ENCODE measurements around the gene EZH1.

Gene EZH1

GRCh38 chr17:42709561-42709960, 35.3 kb downstream of the EZH1 start:
- H3K27me3 ChIP-seq (replicated peaks) = no peaks in the 10 kb centered on the region
- no peak overlapping the region for H3K4me3 ChIP-seq (ENCODE audit: low read depth, low read length)
- H3K27ac ChIP-seq = no peak overlapping the region
- no peak for TF ChIP-seq CTCF (IDR thresholded peaks at IDR 0.05; ENCODE audit: low read depth, low read length, missing control alignments)
- DNase-seq = no peak
- in situ Hi-C loops (cut with HindIII; ENCODE audit: low pct_ligation_motif_present, low sequenced_read_pairs) = no loop called here
- H3K36me3 ChIP-seq (replicated peaks) = peaks cover 53% of the 10 kb centered on the region

- peaks cover 62% of the 10 kb centered on the region for H3K36me3 ChIP-seq (replicated peaks)
- in situ Hi-C loops (cut with HindIII; ENCODE audit: low pct_ligation_motif_present, low sequenced_read_pairs) = no loop called here
- TF ChIP-seq CTCF (IDR thresholded peaks at IDR 0.05; ENCODE audit: low read depth, low read length, missing control alignments) = no peak
These were observed 36.3 kb downstream of the EZH1 start for GRCh38 chr17:42708588-42708987.

GRCh38 chr17:42706732-42707131, 38.1 kb downstream of the EZH1 start:
- Histone ChIP-seq H3K4me3 (ENCODE audit: low read depth, low read length) (no peak overlapping the region), H3K27ac (no peak overlapping the region), H3K27me3 (replicated peaks) (no peaks in the 10 kb centered on the region), H3K36me3 (replicated peaks) (peaks cover 62% of the 10 kb centered on the region)
- in situ Hi-C loops (cut with HindIII; ENCODE audit: low pct_ligation_motif_present, low sequenced_read_pairs) = no loop called here
- no peak for TF ChIP-seq CTCF (IDR thresholded peaks at IDR 0.05; ENCODE audit: low read depth, low read length, missing control alignments)
- DNase-seq = no peak

More at GRCh38 chr17:42708588-42708987, 36.3 kb downstream of the EZH1 start:
- H3K27ac ChIP-seq = no peak overlapping the region
- no peaks in the 10 kb centered on the region for H3K27me3 ChIP-seq (replicated peaks)
- DNase-seq = no peak
- H3K4me3 ChIP-seq (ENCODE audit: low read depth, low read length) = no peak overlapping the region

GRCh38 chr17:42704837-42705494, 39.9 kb downstream of the EZH1 start:
- Histone ChIP-seq H3K4me3 (ENCODE audit: low read depth, low read length) (no peak overlapping the region), H3K36me3 (replicated peaks) (peaks cover 54% of the 10 kb centered on the region), H3K27ac (no peak overlapping the region), H3K27me3 (replicated peaks) (no peaks in the 10 kb centered on the region)
- TF ChIP-seq CTCF (IDR thresholded peaks at IDR 0.05; ENCODE audit: low read depth, low read length, missing control alignments) = no peak
- DNase-seq = no peak
- in situ Hi-C loops (cut with HindIII; ENCODE audit: low pct_ligation_motif_present, low sequenced_read_pairs) = no loop called here

GRCh38 chr17:42704490-42704836, 40.4 kb downstream of the EZH1 start:
- Histone ChIP-seq H3K36me3 (replicated peaks) (peaks cover 49% of the 10 kb centered on the region), H3K27me3 (replicated peaks) (no peaks in the 10 kb centered on the region), H3K27ac (no peak overlapping the region), H3K4me3 (ENCODE audit: low read depth, low read length) (no peak overlapping the region)
- TF ChIP-seq CTCF (IDR thresholded peaks at IDR 0.05; ENCODE audit: low read depth, low read length, missing control alignments) = no peak
- in situ Hi-C loops (cut with HindIII; ENCODE audit: low pct_ligation_motif_present, low sequenced_read_pairs) = no loop called here
- DNase-seq = no peak

GRCh38 chr17:42702446-42702845, 42.4 kb downstream of the EZH1 start:
- Histone ChIP-seq H3K36me3 (replicated peaks) (peaks cover 36% of the 10 kb centered on the region), H3K4me3 (ENCODE audit: low read depth, low read length) (no peak overlapping the region), H3K27ac (no peak overlapping the region), H3K27me3 (replicated peaks) (no peaks in the 10 kb centered on the region)
- in situ Hi-C loops (cut with HindIII; ENCODE audit: low pct_ligation_motif_present, low sequenced_read_pairs) = no loop called here
- TF ChIP-seq CTCF (IDR thresholded peaks at IDR 0.05; ENCODE audit: low read depth, low read length, missing control alignments) = no peak
- no peak for DNase-seq

Data from brain microvascular endothelial cell (primary cell).